HUES64 (cell line): ENCODE measurements around the gene KRT73.

Experiments used
- H3K27ac ChIP-seq: 2 replicates; pipeline ENCODE4 v1.7.0; 2013; ENCODE audit warnings: low read depth, low read length, inconsistent platforms
- H3K27me3 ChIP-seq: 2 replicates; pipeline ENCODE4 v1.6.1; 2013; ENCODE audit warnings: mild to moderate bottlenecking, low read length; ENCODE audit not compliant: insufficient read depth
- H3K36me3 ChIP-seq: 2 replicates; pipeline ENCODE4 v1.6.1; 2013; ENCODE audit warnings: mild to moderate bottlenecking, low read length; ENCODE audit not compliant: insufficient read depth
- H3K4me1 ChIP-seq: 2 replicates; pipeline ENCODE4 v1.6.1; 2013; ENCODE audit warnings: mild to moderate bottlenecking, low read length, moderate library complexity; ENCODE audit not compliant: insufficient read depth
- H3K4me3 ChIP-seq: 2 replicates; pipeline ENCODE4 v1.5.1; 2013; ENCODE audit warnings: mild to moderate bottlenecking, low read length, moderate library complexity
- H3K9ac ChIP-seq: 2 replicates; pipeline ENCODE4 v1.6.1; 2013; ENCODE audit warnings: mild to moderate bottlenecking, low read depth, low read length
- H3K9me3 ChIP-seq: 2 replicates; pipeline ENCODE4 v1.6.1; 2013; ENCODE audit warnings: low read depth, low read length; ENCODE audit not compliant: insufficient read depth
- WGBS: fragments of 150-250, 120-280 bp; methylation state at CpG from one replicate; pipeline ENCODE4 v1.1.7; 2013; ENCODE audit warnings: missing lambda C conversion rate; 5-methylcytosine and 5-hydroxymethylcytosine counted together

KRT73 gene

DNA sequence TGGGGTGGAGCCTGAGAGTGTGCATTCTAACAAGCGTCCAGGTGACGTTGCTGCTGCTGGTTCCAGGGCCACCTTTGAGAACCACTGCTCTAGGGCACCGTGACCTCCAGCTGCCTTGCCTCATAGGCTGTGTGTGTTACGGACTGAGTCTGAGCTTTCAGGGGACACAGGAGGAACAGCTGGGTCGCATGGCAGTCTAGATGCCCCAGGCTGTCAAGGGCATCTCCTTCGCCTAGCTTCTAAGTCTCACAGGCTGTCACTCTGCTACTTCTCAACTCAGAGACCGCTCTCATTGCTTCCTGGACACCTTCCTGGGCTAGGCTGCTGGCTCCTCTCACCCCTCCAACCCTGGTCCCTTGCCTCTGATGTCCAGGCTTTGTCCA lies 965 bp downstream of the KRT73 start:
- WGBS = 92% methylated on average over 7 of the region's 7 CpGs
- no peaks in the 10 kb centered on the region for H3K27me3 ChIP-seq
- H3K4me1 ChIP-seq = no peaks in the 10 kb centered on the region; the same call in 1 of the 2 replicates
- no peaks in the 10 kb centered on the region for H3K9me3 ChIP-seq
- no peaks in the 10 kb centered on the region for H3K36me3 ChIP-seq
- no peak overlapping the region for H3K9ac ChIP-seq
- H3K27ac ChIP-seq = no peak overlapping the region
- H3K4me3 ChIP-seq = no peak overlapping the region

GRCh38 chr12:52616680-52617402 lies 1.5 kb downstream of the KRT73 start:
- Histone ChIP-seq H3K9me3 (no peaks in the 10 kb centered on the region), H3K9ac (no peak overlapping the region), H3K27ac (no peak overlapping the region), H3K4me1 (no peaks in the 10 kb centered on the region; the same call in 1 of the 2 replicates), H3K4me3 (no peak overlapping the region), H3K36me3 (no peaks in the 10 kb centered on the region), H3K27me3 (no peaks in the 10 kb centered on the region)
- 89% methylated on average over 10 of the region's 10 CpGs for WGBS

DNA sequence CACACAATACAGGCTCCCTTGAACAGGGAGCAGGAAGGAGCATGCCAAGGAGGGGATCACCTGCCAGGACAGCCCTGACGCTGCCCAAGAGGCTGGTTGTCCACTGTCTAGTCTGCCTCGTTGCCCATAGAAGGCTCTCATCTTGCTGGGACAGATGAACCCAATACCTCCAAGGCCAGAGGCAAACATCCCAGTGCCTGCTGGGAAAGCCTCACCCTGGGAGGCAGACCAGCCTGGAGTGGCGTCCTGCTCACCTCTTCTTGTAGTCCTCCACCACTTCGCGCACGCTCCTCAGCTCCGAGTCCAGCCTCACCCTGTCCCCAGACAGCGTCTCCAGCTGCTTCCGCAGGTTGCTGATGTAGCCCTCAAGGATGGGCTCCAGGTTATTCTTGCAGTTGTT lies 2.4 kb downstream of the KRT73 start:
- no peaks in the 10 kb centered on the region; the same call in 1 of the 2 replicates for H3K4me1 ChIP-seq
- WGBS = 95% methylated on average over 9 of the region's 9 CpGs
- no peak overlapping the region for H3K27ac ChIP-seq
- H3K36me3 ChIP-seq = no peaks in the 10 kb centered on the region
- no peaks in the 10 kb centered on the region for H3K9me3 ChIP-seq
- H3K9ac ChIP-seq = no peak overlapping the region
- H3K4me3 ChIP-seq = no peak overlapping the region
- H3K27me3 ChIP-seq = peaks cover under 1% of the 10 kb centered on the region; the same call in 1 of the 2 replicates

DNA sequence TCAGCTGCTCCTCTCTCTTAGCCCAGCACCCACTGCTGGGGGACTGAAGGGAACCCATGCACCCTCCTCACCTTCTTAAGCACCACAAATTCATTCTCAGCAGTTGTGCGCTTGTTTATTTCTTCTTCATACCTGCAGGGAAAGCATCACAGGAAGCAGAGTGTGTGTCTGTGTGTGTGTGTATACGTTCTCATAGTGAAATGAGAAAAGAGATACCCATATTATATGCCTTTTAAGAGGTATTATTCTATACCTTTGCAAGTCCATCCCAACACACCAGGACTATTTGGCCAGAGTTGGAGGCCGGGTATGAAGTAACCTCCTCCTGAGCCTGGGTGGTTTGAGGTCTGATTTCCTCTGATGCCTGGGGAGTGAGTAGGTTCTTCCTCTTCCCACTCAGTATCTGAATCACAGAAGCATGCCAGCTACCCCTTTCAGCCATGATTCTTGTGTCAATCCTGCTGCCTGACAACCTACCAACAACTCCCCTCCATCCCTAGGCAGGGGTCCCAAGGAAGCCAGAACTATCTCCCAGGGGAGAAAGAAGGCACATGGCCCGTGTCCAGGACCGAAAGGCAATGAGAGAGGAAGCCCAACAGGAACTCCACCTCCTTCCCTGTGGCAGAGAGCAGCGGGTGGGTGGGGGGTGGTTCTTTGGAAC lies 3.0 kb downstream of the KRT73 start:
- Histone ChIP-seq H3K4me3 (no peak overlapping the region), H3K9me3 (no peaks in the 10 kb centered on the region), H3K27me3 (peaks cover 6% of the 10 kb centered on the region; the same call in 1 of the 2 replicates), H3K4me1 (no peaks in the 10 kb centered on the region; the same call in 1 of the 2 replicates), H3K9ac (no peak overlapping the region), H3K36me3 (no peaks in the 10 kb centered on the region), H3K27ac (no peak overlapping the region)
- WGBS = 100% methylated on average over 3 of the region's 6 CpGs

- H3K9ac ChIP-seq = no peak overlapping the region
- WGBS = 90% methylated on average over 10 of the region's 10 CpGs
- no peaks in the 10 kb centered on the region for H3K4me1 ChIP-seq
- H3K27me3 ChIP-seq = peaks cover 6% of the 10 kb centered on the region; the same call in 1 of the 2 replicates
- no peak overlapping the region for H3K4me3 ChIP-seq
- no peaks in the 10 kb centered on the region for H3K36me3 ChIP-seq
- no peaks in the 10 kb centered on the region for H3K9me3 ChIP-seq
- no peak overlapping the region for H3K27ac ChIP-seq
Measured at GRCh38 chr12:52614381-52615207, 3.8 kb downstream of the KRT73 start.

- no peaks in the 10 kb centered on the region for H3K4me1 ChIP-seq
- no peak overlapping the region for H3K27ac ChIP-seq
- peaks cover 6% of the 10 kb centered on the region; the same call in 1 of the 2 replicates for H3K27me3 ChIP-seq
- no peak overlapping the region for H3K4me3 ChIP-seq
- H3K36me3 ChIP-seq = no peaks in the 10 kb centered on the region
- WGBS = 97% methylated on average over 9 of the region's 9 CpGs
- H3K9me3 ChIP-seq = no peaks in the 10 kb centered on the region
- no peak overlapping the region for H3K9ac ChIP-seq
Measured at GRCh38 chr12:52613384-52614030, 4.9 kb downstream of the KRT73 start.

DNA sequence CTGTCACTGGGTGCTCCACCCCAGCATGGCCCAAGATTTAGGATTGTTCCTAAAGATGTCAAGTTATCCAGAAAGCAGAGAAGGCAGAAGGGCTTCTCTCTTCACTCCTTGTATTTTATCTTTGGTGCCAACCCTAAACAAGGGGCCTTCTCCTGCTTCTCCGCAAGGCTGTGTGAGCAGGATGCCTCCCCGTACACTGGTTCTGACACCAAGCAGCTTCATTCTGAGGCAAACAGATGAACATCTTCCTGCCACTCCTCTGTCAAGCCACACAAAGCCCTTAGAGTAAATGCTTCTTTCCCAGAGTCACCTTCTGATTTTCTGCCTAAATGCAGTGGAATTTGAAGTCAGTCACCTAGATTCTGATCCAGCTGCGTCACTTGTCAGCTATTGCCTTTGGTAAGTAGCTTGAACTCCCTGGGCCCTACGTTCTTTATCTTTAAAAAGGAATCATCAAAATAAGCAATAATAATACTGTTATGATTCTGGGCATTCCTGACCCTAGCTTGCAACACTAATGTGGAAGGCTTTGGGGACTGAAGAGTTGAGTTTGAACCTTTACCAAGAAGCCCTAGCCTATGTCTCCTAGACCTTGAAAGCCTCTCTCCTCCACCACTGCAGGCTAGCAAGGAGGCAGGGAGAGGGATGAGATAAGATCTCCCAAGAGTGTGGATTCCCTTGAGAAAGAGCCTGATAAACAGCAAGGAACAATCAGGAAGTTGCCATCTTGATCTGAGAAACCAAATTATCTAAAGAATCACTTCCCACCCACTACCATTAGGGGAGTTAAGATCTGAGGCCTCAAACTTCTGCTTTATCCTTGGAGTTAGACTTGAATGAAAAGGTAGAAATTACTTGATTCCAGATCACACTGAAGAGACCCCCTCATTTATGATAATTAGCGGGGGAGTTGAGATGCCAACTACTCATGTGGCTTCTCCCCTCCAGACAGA lies 5.7 kb downstream of the KRT73 start:
- WGBS = 87% methylated on average over 5 of the region's 5 CpGs
- Histone ChIP-seq H3K4me1 (no peaks in the 10 kb centered on the region), H3K9ac (no peak overlapping the region), H3K36me3 (no peaks in the 10 kb centered on the region), H3K4me3 (no peak overlapping the region), H3K27me3 (peaks cover 6% of the 10 kb centered on the region; the same call in 1 of the 2 replicates), H3K9me3 (no peaks in the 10 kb centered on the region), H3K27ac (no peak overlapping the region)

DNA sequence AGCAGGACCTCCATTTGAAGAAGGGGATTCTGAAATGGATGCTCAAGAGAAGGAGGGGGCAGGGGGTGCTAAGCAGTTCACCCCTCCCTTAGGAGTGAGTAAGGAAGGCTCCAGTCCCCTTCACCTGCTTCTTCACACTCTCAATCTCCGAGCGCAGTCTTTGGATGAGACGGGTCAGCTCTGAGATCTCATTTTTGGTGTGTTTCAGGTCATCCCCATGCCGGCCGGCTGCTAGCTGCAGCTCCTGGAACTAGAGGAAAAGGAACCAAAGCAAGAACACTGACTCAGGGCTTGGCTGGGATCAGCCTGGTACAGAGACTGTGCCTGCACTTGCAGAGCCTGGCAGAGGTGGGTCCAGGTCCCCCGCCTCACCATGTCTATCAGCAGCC lies 7.3 kb downstream of the KRT73 start:
- Histone ChIP-seq H3K4me1 (no peaks in the 10 kb centered on the region), H3K27ac (no peak overlapping the region), H3K4me3 (no peak overlapping the region), H3K27me3 (peaks cover 6% of the 10 kb centered on the region; the same call in 1 of the 2 replicates), H3K36me3 (no peaks in the 10 kb centered on the region), H3K9ac (no peak overlapping the region), H3K9me3 (no peaks in the 10 kb centered on the region)
- WGBS = 94% methylated on average over 6 of the region's 6 CpGs

DNA sequence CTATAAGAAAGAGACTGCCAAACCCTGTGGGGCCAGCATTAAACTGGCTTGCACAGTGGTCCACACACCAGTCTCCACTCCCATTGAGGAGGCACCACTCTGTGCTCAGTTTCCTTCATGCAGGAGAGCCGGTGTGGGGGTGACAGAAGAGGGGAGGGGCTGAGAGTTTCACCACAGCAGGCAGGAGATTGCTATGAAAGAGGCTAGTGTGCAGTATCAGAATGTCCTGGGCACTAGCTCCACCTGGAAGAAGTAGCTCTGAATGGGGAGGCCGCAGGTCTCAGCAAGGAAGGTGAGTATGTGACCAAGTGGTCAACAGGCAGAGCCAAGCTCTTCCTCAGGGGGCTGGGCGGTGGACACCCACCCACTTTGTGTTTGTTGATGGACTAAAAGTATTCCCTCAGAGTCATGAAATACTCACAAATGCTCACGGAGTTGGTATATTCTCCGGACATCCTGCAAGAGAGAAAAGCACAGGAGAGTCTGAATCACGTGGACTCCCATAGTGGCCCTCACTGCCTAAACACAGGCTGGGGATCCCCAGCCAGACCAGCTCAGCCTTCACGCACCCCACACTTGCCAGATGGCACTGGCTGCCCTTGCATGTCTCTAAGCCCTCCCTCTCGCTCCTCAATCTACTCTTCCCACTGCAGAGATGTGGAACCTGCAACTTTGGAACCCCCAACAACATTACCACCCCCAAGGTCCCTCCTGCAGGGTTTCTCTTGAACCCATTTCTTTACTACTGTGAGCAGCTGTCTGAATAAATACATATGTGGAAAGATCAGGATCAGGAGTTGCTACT lies 9.3 kb downstream of the KRT73 start:
- Histone ChIP-seq H3K4me1 (no peaks in the 10 kb centered on the region), H3K27ac (no peak overlapping the region), H3K27me3 (peaks cover 6% of the 10 kb centered on the region; the same call in 1 of the 2 replicates), H3K36me3 (no peaks in the 10 kb centered on the region), H3K9me3 (no peaks in the 10 kb centered on the region), H3K4me3 (no peak overlapping the region), H3K9ac (no peak overlapping the region)
- 89% methylated on average over 8 of the region's 8 CpGs for WGBS
